ENCODE results near the gene SMIM14. TPM values are rescaled to one million over a fixed set of nuclear protein-coding genes. Genes with fewer than 3 reads are reported as not detected.
"Not testable (repeated sequence)": the region's sequence is repeated elsewhere in the genome, so short reads cannot be mapped to it uniquely, and the experiment has no call there.

SMIM14 gene
- total RNA-seq = 1 to 10 TPM; 4.4 to 8.6 TPM

GRCh38 chr4:39638354-39639239 lies at the start of gene SMIM14:
Gene SMIM14, minus strand, starts transcription at chr4:39638865. Its CDS starts 33,720 bp downstream, at chr4:39605145.
- ATAC-seq (replicated peaks in 1 of 2) (peak; percentile 87 to 89), DNase-seq (peak; percentile 91 to 92)
- H3K9me3 Mint-ChIP-seq = no peaks in the 10 kb centered on the region
- peaks cover 6% of the 10 kb centered on the region for H3K27me3 Mint-ChIP-seq (ENCODE audit: low read depth)
- H3K4me3 Mint-ChIP-seq = peak within 1 kb of the TSS; percentile 86 to 89
- peaks cover 29% of the 10 kb centered on the region for H3K4me1 Mint-ChIP-seq (ENCODE audit: low read depth)
- no peaks in the 10 kb centered on the region for H3K36me3 Mint-ChIP-seq (ENCODE audit: insufficient read depth in 2 of 2)
- H3K27ac Mint-ChIP-seq = peak within 1 kb of the TSS; percentile 86

GRCh38 chr4:39687014-39687413 lies 48.3 kb upstream of the SMIM14 start:
- no peaks in the 10 kb centered on the region for H3K4me1 Mint-ChIP-seq (ENCODE audit: low read depth)
- ATAC-seq (replicated peaks in 1 of 2) (no peak), DNase-seq (no peak)
- no peaks in the 10 kb centered on the region for H3K36me3 Mint-ChIP-seq (ENCODE audit: insufficient read depth in 2 of 2)
- no peak overlapping the region for H3K27ac Mint-ChIP-seq
- no peaks in the 10 kb centered on the region for H3K9me3 Mint-ChIP-seq
- no peaks in the 10 kb centered on the region for H3K27me3 Mint-ChIP-seq (ENCODE audit: low read depth)
- no peak overlapping the region for H3K4me3 Mint-ChIP-seq

- Mint-ChIP-seq H3K4me3 (no peak overlapping the region), H3K27ac (no peak overlapping the region)
- ATAC-seq (replicated peaks in 1 of 2) = no peak
Measured at GRCh38 chr4:39685990-39686389, 47.3 kb upstream of the SMIM14 start.

GRCh38 chr4:39682138-39682537 lies 43.5 kb upstream of the SMIM14 start:
- Mint-ChIP-seq H3K27ac (no peak overlapping the region), H3K9me3 (no peaks in the 10 kb centered on the region), H3K27me3 (ENCODE audit: low read depth) (no peaks in the 10 kb centered on the region), H3K4me3 (no peak overlapping the region), H3K36me3 (ENCODE audit: insufficient read depth in 2 of 2) (no peaks in the 10 kb centered on the region), H3K4me1 (ENCODE audit: low read depth) (no peaks in the 10 kb centered on the region)
- no peak for ATAC-seq (replicated peaks in 1 of 2)
- DNase-seq = no peak

More at GRCh38 chr4:39685990-39686389, 47.3 kb upstream of the SMIM14 start:
- H3K4me1 Mint-ChIP-seq (ENCODE audit: low read depth) = no peaks in the 10 kb centered on the region
- no peaks in the 10 kb centered on the region for H3K36me3 Mint-ChIP-seq (ENCODE audit: insufficient read depth in 2 of 2)
- DNase-seq = no peak
- H3K27me3 Mint-ChIP-seq (ENCODE audit: low read depth) = no peaks in the 10 kb centered on the region
- no peaks in the 10 kb centered on the region for H3K9me3 Mint-ChIP-seq

- not testable (repeated sequence) for H3K4me1 Mint-ChIP-seq (ENCODE audit: low read depth); DNase-seq
Measured at GRCh38 chr4:39681003-39681402, 42.3 kb upstream of the SMIM14 start.

GRCh38 chr4:39675681-39676080 lies 37.0 kb upstream of the SMIM14 start:
- not testable (repeated sequence) for H3K9me3 Mint-ChIP-seq; H3K4me1 Mint-ChIP-seq (ENCODE audit: low read depth); H3K27me3 Mint-ChIP-seq (ENCODE audit: low read depth); H3K27ac Mint-ChIP-seq; ATAC-seq (replicated peaks in 1 of 2); DNase-seq; H3K36me3 Mint-ChIP-seq (ENCODE audit: insufficient read depth in 2 of 2); H3K4me3 Mint-ChIP-seq

More at GRCh38 chr4:39681003-39681402, 42.3 kb upstream of the SMIM14 start:
- not testable (repeated sequence) for H3K36me3 Mint-ChIP-seq (ENCODE audit: insufficient read depth in 2 of 2); H3K27ac Mint-ChIP-seq; ATAC-seq (replicated peaks in 1 of 2); H3K4me3 Mint-ChIP-seq; H3K27me3 Mint-ChIP-seq (ENCODE audit: low read depth); H3K9me3 Mint-ChIP-seq

GRCh38 chr4:39670296-39670695 lies 31.6 kb upstream of the SMIM14 start:
- not testable (repeated sequence) for H3K9me3 Mint-ChIP-seq; H3K4me3 Mint-ChIP-seq; ATAC-seq (replicated peaks in 1 of 2); H3K4me1 Mint-ChIP-seq (ENCODE audit: low read depth); H3K27ac Mint-ChIP-seq; H3K27me3 Mint-ChIP-seq (ENCODE audit: low read depth); DNase-seq; H3K36me3 Mint-ChIP-seq (ENCODE audit: insufficient read depth in 2 of 2)

- no peak overlapping the region for H3K27ac Mint-ChIP-seq
- no peak overlapping the region for H3K4me3 Mint-ChIP-seq
- H3K27me3 Mint-ChIP-seq (ENCODE audit: low read depth) = peaks cover 9% of the 10 kb centered on the region
- peaks cover 0 to 2% of the 10 kb centered on the region in 2 donors for H3K9me3 Mint-ChIP-seq
- H3K36me3 Mint-ChIP-seq (ENCODE audit: insufficient read depth in 2 of 2) = no peaks in the 10 kb centered on the region
- ATAC-seq (replicated peaks in 1 of 2) (no peak), DNase-seq (no peak)
- H3K4me1 Mint-ChIP-seq (ENCODE audit: low read depth) = peaks cover 4% of the 10 kb centered on the region
Measured at GRCh38 chr4:39668887-39669286, 30.2 kb upstream of the SMIM14 start.

GRCh38 chr4:39667706-39668105 lies 29.0 kb upstream of the SMIM14 start:
- no peak overlapping the region for H3K4me3 Mint-ChIP-seq
- no peak for DNase-seq
- no peaks in the 10 kb centered on the region for H3K36me3 Mint-ChIP-seq (ENCODE audit: insufficient read depth in 2 of 2)
- peaks cover 0 to 2% of the 10 kb centered on the region in 2 donors for H3K9me3 Mint-ChIP-seq
- no peak for ATAC-seq (replicated peaks in 1 of 2)
- peaks cover 4% of the 10 kb centered on the region for H3K4me1 Mint-ChIP-seq (ENCODE audit: low read depth)
- H3K27ac Mint-ChIP-seq = no peak overlapping the region
- peaks cover 9% of the 10 kb centered on the region for H3K27me3 Mint-ChIP-seq (ENCODE audit: low read depth)

GRCh38 chr4:39664828-39665731 lies 26.4 kb upstream of the SMIM14 start:
- Mint-ChIP-seq H3K4me3 (no peak overlapping the region), H3K36me3 (ENCODE audit: insufficient read depth in 2 of 2) (no peaks in the 10 kb centered on the region), H3K9me3 (no peaks in the 10 kb centered on the region), H3K27ac (no peak overlapping the region), H3K4me1 (ENCODE audit: low read depth) (peaks cover 4% of the 10 kb centered on the region), H3K27me3 (ENCODE audit: low read depth) (peaks cover 9% of the 10 kb centered on the region)
- ATAC-seq (replicated peaks in 1 of 2) (no peak), DNase-seq (no peak)

GRCh38 chr4:39662683-39663082 lies 24.0 kb upstream of the SMIM14 start:
- peaks cover 6% of the 10 kb centered on the region for H3K4me1 Mint-ChIP-seq (ENCODE audit: low read depth)
- H3K36me3 Mint-ChIP-seq (ENCODE audit: insufficient read depth in 2 of 2) = no peaks in the 10 kb centered on the region
- H3K27ac Mint-ChIP-seq = no peak overlapping the region
- peaks cover 9% of the 10 kb centered on the region for H3K27me3 Mint-ChIP-seq (ENCODE audit: low read depth)
- DNase-seq (no peak), ATAC-seq (replicated peaks in 1 of 2) (no peak)
- no peak overlapping the region for H3K4me3 Mint-ChIP-seq
- no peaks in the 10 kb centered on the region for H3K9me3 Mint-ChIP-seq

- Mint-ChIP-seq H3K4me3 (no peak overlapping the region), H3K4me1 (ENCODE audit: low read depth) (peaks cover 12% of the 10 kb centered on the region), H3K9me3 (no peaks in the 10 kb centered on the region), H3K36me3 (ENCODE audit: insufficient read depth in 2 of 2) (no peaks in the 10 kb centered on the region), H3K27ac (no peak overlapping the region), H3K27me3 (ENCODE audit: low read depth) (peaks cover 9% of the 10 kb centered on the region)
- ATAC-seq (replicated peaks in 1 of 2) = no peak
- no peak for DNase-seq
Measured at GRCh38 chr4:39660757-39661156, 22.1 kb upstream of the SMIM14 start.

GRCh38 chr4:39660045-39660444 lies 21.4 kb upstream of the SMIM14 start:
- Mint-ChIP-seq H3K4me3 (no peak overlapping the region), H3K9me3 (no peaks in the 10 kb centered on the region), H3K36me3 (ENCODE audit: insufficient read depth in 2 of 2) (no peaks in the 10 kb centered on the region), H3K4me1 (ENCODE audit: low read depth) (peaks cover 8% of the 10 kb centered on the region), H3K27me3 (ENCODE audit: low read depth) (peaks cover 8% of the 10 kb centered on the region), H3K27ac (no peak overlapping the region)
- ATAC-seq (replicated peaks in 1 of 2) (no peak), DNase-seq (no peak)
